MM.1S (cell line): ENCODE measurements around the gene NDFIP2.

Experiments
- EZH2 ChIP-seq: fragments of 300-600 bp; sonication (generic); optimal IDR thresholded peaks from 2 replicates; pipeline ENCODE3; 2017; ENCODE audit warnings: low read depth, mild to moderate bottlenecking, antibody characterized with exemption, low read length, mixed read lengths
- EZH2phosphoT487 ChIP-seq: fragments of 300-600 bp; sonication (generic); IDR thresholded peaks from 2 replicates; pipeline ENCODE4 v1.6.1; 2018; ENCODE audit warnings: antibody characterized with exemption, low read length
- TF ChIP-seq, protein P1 (sequence below): fragments of 300-600 bp; sonication (generic); IDR thresholded peaks from 2 replicates; pipeline ENCODE4 v1.5.1; 2016; ENCODE audit warnings: antibody characterized with exemption, low read length, mixed read lengths

DNA sequence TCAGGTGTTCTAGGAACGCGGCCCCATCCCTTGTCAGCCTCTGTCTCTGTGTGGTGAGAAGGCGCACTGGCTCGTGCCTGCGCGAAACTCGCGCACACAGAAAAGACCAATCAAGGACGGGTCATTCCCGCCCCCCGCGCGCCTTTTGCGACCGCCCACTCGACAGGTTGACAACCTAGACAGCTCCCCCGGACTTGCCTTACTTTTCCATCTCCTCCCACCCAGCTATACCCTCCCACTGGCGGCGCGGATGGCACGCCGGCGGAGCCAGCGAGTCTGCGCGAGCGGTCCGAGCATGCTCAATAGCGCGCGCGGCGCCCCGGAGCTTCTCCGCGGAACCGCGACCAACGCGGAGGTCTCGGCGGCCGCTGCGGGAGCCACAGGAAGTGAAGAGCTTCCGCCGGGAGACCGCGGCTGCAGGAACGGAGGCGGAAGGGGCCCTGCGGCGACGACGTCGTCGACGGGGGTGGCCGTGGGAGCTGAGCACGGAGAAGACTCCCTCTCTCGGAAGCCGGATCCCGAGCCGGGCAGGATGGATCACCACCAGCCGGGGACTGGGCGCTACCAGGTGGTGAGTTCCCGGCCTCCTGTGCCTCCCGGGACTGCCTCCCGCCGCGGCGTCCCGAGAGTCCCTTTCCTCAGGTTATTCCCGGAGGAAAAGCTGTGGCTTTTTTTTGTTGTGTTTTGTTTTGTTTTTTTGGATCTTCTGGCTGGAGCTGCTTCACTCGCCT is at the start of gene NDFIP2:
- TF ChIP-seq, protein P1, sequence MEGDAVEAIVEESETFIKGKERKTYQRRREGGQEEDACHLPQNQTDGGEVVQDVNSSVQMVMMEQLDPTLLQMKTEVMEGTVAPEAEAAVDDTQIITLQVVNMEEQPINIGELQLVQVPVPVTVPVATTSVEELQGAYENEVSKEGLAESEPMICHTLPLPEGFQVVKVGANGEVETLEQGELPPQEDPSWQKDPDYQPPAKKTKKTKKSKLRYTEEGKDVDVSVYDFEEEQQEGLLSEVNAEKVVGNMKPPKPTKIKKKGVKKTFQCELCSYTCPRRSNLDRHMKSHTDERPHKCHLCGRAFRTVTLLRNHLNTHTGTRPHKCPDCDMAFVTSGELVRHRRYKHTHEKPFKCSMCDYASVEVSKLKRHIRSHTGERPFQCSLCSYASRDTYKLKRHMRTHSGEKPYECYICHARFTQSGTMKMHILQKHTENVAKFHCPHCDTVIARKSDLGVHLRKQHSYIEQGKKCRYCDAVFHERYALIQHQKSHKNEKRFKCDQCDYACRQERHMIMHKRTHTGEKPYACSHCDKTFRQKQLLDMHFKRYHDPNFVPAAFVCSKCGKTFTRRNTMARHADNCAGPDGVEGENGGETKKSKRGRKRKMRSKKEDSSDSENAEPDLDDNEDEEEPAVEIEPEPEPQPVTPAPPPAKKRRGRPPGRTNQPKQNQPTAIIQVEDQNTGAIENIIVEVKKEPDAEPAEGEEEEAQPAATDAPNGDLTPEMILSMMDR: no peak
- TF ChIP-seq EZH2 (no peak), EZH2phosphoT487 (no peak)
